SKM-1 treated with dmso at 0.1 percent for 144 hours (cell line): ENCODE measurements around the gene TMEM150C.
A peak's percentile ranks its signal among the peaks of the same experiment; 100 is the strongest.
"Not testable (repeated sequence)": the region's sequence is repeated elsewhere in the genome, so short reads cannot be mapped to it uniquely, and the experiment has no call there.

ENCODE experiments used
- DNase-seq: peaks from one replicate; lab custom pipeline; 2025; ENCODE audit not compliant: unreplicated experiment; lab: John Stamatoyannopoulos, UW

The TMEM150C gene

DNA sequence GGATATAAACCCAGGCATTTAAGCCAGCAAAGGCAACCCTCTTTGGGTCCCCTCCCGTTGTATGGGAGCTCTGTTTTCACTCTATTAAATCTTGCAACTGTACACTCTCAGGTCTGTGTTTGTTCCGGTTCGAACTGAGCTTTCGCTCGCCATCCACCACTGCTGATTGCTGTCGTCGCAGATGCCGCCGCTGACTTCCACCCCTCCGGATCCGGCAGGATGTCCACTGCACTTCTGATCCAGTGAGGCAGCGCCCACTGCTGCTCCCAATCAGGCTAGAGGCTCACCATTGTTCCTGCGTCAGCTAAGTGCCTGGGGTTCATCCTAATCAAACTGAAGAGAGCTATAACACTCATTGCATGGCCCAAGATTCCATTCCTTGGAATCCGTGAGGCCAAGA is 82.2 kb downstream of the TMEM150C start:
- DNase-seq, result no peak

DNA sequence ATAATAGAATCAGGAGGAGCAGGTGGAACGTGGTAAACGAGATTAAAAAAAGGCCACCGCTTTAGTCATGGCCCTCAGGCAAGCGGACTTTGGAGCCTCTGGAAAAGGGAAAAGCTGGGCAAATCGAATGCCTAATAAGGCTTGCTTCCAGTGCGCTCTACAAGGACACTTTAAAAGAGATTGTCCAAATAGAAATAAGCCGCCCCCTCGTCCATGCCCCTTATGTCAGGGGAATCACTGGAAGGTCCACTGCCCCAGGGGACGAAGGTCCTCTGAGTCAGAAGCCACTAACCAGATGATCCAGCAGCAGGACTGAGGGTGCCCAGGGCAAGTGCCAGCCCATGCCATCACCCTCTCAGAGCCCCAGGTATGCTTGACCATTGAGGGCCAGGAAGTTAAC is 84.3 kb downstream of the TMEM150C start:
- DNase-seq, result not testable (repeated sequence)

DNA sequence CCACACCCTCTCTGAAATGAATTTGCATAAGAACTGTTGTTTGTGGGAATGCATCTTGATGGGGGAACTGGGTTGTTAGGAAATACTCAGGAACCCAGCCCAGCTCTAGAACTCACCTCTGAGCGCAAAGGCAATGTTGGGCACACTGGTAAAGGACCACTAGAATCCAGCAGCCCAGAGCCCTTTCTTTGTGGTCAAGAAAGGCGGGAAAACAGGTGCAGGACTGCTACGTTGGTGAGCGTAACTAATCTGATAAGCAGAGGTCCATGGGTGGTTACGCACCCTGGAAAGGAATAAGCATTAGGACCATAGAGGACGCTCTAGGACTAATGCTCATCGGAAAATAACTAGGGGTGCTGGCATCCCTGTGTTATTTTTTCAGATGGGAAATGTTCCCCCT is 85.9 kb downstream of the TMEM150C start:
- DNase-seq, result not testable (repeated sequence)

DNA sequence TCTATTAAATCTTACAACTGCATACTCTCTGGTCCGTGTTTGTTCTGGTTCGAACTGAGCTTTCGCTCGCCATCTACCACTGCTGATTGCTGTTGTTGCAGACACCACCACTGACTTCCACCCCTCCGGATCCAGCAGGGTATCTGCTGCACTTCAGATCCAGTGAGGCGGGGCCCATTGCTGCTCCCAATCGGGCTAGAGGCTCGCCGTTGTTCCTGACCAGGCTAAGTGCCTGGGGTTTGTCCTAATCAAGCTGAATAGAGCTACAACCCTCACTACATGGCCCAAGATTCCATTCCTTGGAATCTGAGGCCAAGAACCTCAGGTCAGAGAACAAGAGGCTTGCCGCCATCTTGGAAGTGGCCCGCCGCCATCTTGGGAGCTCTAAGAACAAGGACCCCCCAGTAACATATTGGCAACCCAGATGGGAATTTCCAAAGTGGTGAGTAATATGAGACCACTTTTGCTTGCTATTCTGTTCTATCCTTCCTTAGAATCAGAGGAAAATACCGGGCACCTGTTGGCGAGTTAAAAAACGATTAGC is 88.1 kb downstream of the TMEM150C start:
- DNase-seq, result no peak

DNA sequence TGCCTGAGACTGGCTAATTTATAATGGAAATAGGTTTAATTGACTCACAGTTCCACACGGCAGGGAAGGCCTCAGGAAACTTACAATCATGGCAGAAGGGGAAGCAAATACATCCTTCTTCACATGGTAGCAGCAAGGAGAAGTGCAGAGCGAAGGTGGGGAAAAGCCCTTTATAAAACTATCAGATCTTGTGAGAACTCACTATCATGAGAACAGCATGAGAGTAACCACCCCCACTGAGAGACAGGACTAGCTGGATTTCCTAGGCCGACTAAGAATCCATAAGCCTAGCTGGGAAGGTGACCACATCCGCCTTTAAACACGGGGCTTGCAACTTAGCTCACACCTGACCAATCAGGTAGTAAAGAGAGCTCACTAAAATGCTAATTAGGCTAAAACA is 88.7 kb downstream of the TMEM150C start:
- not testable (repeated sequence) for DNase-seq

DNA sequence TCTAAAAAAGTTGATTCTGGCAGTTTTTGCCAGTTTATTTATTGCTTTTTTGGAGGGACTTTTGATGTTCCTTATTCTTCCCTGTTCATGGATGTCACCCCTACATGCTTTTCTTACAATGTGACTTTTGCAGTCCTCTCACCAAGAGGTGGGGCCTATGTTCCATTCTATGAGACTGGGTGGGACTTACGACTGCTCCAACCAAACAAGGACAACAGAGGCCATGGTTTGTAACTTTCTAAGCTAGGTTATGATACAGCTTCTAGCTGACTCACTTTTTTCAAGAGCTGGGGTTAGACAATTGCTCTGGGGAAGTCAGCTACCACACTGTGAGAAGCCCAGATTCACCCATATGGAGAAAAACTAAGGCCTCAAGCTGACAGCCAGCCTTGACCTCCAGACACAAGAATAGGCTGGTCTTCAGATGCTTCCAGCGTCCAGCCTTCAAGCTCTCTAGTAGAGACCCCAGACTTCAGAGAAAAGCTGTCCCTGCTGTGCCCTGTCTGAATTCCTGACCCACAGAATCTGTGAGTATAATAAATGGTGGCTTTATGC is 91.9 kb downstream of the TMEM150C start:
- no peak for DNase-seq

DNA sequence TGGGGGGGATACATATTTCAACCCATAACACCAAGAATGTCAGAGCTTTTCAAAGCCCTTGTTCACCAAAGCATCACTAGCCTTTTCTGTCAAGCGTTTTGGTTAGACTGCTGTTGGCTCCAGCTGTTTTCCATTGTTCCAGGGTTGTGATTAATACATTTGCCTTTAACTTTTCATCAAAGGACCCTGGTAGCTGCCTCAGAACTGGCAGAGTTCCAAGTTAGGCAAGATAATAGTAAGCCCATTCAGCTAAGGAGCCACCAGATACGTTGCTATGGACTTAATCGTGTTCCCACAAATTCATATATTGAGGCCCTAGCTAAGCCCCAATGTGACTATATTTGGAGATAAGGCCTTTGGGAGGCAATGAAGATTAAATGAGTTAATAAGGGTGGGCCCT is 94.3 kb downstream of the TMEM150C start:
- no peak for DNase-seq

DNA sequence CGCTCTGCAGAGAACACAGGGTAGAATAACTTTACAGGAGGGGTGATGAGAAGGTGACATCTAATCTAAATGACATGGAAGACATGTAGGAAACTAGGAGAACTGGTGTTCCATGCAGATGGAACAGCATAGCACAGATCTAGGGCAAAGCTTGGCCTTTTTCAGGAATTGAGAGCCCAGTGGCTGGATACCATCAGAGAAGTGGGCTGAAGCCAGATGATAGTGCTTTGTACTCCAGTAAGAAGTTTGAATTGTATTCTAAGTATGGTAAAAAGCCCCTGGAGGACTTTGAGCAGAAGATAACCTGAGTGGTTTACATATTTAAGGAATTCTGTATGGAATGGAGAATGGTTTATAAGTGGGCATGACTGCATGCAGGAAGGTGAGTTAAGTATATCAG is 98.6 kb downstream of the TMEM150C start:
- no peak for DNase-seq

DNA sequence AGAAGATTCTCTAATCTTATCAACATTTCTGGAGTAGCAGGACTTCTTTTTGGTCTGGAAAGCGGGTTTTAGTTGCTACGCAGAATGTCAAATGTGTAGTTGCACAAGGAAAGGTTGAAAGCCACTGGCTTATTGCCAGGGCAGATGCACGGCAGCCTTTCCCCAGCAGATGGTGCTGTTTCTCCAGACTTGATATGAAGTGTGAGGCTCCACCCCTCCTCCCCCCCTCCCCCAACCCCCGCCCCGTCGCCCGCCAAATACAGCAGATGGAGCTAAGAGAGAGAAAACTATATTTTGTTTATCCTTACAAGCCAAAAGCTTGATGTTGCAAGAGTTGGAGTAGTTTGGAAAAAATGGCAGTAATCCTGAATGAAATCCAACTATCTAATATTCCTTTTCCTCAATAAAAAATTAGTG is 99.4 kb downstream of the TMEM150C start:
- DNase-seq, result peak; percentile 64

DNA sequence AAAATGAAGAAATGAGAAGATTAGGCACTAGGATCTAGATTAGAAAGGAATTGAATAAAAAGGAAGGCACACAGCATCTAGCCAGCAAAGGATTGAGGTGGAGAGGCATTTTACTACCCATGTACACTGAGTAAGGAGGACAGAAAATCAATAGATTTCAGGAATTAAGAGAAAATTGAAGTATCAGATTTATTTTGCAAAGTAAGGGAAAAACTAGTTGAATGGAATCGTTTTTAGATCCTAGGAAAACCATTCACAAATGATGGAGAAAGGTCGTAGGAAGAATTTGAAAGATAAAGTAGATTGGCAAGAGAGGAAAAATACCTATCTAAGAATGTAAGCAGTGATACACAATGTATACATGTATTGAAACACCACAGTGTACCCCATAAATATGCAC is 100.1 kb downstream of the TMEM150C start:
- no peak for DNase-seq

DNA sequence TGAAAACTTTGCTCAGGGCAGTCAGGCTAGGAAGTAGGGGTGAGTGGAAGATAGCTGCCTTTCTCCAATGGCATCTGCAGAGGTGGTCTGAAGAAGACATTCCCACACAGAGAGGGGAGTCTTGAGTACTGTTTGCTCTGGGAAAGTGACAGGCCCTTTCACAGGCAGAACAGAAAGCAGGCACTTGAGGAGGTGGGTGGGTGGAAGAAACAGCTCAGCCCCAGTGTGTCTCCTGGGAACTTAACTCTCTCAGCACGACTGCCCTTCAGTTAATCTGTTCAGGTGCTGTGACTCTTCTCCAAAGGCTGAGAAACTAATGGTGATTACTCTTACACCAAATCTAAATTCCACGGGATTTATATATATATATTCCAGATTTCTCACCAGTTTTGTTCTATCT is 103.1 kb downstream of the TMEM150C start:
- DNase-seq, result no peak

DNA sequence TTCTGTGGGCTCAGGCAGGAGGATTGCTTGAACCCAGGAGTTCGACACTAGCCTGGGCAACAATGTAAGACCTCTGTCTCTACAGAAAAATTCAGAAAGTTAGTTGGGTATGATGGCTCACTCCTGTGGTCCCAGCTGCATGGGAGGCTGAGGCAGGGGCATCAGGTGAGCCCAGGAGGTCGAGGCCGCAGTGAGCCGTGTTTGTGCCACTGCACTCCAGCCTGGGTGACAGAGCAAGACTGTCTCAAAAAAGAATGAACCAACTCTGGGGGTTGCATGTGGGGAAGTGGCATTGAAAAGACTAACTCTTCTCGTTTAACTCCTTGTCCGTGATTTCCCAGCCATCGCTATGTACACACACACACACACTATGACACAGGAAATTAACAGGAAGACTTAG is 104.5 kb downstream of the TMEM150C start:
- DNase-seq, result no peak

DNA sequence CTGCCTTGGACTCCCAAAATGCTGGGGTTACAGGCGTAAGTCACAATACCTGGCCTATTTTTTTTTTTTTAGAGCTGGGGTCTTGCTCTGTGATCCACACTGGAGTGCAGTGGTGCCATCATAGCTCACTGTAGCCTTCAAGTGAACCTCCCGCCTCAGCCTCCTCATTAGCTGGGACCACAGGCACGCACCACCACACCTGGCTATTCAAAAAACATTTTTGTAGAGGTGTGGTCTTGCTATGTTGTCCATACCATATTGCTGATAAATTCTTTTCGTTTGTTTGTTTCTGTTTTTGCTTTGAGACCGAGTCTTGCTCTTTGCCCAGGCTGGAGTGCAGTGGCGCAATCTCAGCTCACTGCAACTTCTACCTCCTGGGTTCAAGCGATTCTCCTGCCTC is 109.8 kb downstream of the TMEM150C start:
- DNase-seq, result no peak

DNA sequence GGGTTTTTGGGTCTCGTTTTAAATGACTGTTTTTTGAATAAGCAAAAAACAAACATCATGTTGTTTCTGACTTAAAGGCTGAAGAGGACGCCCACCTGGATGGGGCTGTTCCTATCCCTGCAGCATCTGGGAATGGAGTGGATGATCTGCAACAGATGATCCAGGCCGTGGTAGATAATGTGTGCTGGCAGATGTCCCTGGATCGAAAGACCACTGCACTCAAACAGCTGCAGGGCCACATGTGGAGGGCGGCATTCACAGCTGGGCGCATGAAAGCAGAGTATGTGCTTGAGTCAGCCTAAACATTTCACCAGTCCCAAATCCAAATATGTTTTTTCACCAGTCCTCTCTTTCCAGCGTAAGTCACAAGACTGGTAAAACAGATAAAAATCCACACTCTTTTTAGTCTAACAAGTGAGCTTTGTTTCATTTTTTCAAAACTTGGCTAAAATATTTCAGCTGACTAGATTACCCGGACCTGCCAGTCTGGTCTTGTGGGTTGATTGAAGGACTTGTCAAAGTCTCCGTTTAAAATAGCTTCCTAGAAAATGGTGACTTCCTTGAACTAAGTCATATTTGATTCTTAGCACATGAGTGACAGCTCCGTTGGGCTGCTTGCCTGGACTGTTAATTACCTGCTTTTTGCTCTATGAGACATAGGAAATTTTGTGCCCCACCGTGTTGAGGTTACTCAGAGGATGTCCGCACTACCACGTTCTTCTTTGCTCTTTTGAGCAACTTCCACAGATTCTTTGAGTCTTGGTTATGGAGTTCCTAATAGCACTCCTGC is 110.6 kb downstream of the TMEM150C start:
- no peak for DNase-seq

DNA sequence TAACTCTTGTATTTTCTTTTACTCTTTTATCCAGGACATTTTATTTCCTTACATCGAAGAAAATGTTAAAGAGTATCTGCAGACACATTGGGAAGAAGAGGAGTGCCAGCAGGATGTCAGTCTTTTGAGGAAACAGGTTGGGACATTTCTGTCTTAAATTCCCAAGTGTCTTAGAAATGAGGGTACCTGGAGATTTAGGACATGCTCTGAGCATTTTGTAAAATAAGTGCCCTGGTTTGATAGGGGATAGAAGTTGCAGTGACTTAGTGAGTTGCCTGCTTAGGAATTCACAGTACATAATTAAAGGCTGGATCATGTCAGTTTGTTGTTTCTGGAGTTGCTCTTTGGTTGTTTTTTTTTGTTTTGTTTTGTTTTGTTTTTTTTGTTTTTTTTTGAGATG is 113.9 kb downstream of the TMEM150C start:
- no peak for DNase-seq

DNA sequence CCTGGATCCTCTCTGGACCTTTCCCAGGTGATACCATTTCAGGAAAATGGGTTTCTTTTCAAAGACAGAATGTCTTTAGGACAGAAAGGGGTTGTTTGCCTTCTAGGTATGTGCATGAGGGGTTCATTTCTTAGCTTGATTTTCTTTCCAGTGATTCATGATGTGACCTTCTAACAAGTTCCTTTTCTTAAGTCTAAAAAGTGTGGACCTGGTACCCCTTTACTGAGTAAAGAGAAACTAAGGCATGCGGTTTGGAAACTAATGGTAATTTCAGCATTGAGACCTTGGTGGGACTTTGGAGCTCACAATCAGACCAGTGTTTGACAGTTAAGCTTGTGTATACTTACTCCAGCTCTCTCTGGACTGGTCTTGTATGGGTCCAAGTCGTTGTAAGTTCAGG is 122.7 kb downstream of the TMEM150C start:
- DNase-seq, result no peak

DNA sequence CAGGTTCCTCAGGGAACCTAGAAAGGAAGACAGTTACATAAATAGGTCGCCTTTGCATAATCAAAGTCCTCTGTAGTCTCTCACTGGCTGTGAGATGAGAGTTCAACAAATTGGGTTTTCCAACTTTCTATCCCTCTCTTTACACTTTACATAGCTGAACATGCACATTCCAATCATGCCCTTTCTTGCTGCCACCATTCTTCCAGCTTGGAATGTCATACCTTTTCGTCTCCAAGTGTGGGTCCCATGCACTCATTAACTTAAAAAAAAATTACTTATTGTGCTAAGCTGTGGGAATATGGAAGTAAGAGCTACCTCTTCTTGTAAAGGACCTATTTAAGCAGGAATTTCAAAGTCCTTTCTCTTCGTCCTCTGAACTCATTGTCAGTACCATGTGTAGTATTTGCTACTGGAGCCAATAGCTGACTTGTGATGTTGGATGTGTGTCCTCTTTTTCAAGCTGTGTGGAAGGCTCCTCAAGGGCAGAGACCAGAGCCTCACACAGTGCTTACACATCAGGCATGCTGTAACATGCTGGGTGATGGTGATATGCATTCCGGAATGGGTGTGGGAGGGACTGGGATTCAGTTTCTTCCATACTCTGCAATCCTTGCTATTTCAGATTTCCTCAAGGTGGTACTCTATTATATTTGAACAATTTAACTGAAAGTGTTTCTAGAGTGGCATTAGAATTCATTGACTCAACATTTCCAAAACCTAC is 124.3 kb downstream of the TMEM150C start:
- no peak for DNase-seq

DNA sequence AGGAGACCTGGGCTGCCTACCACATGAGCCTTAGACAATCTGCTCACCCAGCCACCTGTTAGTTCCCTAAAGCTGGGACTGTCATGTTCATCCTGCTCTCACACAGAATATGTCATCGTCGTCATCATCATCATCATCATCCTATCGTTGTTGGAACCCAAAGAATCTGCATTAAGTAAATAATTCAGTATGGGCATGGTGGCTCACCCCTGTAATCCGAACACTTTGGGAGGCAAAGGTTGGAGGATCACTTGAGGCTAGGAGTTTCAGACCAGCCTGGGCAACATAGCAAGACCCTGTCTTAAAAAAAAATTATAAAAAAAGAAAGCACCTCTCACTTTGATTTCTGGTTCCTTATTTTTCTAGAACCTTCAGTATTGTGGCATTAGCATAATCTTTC is 125.0 kb downstream of the TMEM150C start:
- DNase-seq, result no peak

DNA sequence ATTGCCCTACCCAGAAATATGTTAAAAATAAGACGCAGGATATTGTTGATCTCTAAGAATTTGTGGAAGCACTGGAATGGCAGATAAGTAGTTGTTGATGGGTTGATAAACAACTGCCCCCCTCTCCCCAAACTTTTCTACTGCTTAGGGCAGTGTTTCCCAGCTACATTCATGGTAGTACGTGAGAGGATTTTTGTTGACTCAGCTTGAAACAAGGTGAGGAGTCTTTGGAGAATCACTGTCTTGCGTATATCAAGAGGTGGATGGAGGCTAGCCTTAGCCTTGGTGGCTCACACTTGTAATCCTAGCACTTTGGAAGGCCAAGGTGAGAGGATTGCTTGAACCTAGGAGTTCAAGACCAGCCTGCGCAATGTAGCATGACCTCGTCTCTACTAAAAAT is 125.7 kb downstream of the TMEM150C start:
- no peak for DNase-seq

DNA sequence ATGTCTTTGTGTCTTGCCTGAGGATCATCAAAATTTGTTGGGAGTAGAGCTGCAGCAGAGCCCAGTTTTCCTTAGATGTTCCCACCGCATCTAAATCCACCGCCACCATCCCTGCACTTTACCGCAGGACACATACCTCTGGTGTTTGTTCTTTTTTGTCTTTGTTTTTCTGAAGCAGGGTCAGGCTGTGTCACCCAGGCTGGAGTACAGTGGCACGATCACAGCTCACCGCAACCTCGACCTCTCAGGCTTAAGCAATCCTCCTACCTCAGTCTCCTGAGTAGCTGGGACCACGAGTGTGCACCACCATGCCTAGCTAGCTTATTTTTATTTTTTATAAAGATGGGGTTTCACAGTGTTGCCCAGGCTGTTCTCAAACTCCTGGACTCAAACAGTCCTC is 126.8 kb downstream of the TMEM150C start:
- no peak for DNase-seq

DNA sequence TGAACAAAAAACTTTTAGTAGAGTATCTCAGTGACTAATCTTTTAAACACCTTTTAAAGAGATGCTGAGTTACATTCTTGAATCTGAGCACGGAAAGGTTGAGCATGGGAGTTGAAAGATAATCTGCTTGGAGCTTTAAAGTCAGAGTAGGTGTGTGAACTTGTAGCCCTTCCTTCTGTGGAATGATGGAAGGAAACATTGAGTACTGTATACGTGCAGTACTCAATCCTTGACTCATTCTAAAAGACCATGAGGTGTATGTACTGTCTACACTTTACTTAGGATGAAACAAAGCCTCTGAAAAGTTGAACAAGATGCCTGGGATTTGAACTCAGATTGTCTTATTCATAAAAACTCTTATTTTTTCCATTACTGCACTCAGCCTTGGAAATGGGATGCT is 128.0 kb downstream of the TMEM150C start:
- no peak for DNase-seq
